Activated naive CD8-positive, alpha-beta T cell (primary cell): ENCODE data around the gene TRH.
"Not testable (repeated sequence)": the region's sequence is repeated elsewhere in the genome, so short reads cannot be mapped to it uniquely, and the experiment has no call there.

ENCODE experiments used
- H3K27ac Mint-ChIP-seq: one replicate; pipeline ENCODE4 v1.8.0; 2021; ENCODE audit warnings: mixed read lengths
- H3K27me3 Mint-ChIP-seq: one replicate; pipeline ENCODE4 v1.8.0; 2021; ENCODE audit warnings: mixed read lengths
- H3K36me3 Mint-ChIP-seq: one replicate; pipeline ENCODE4 v1.8.0; 2021; ENCODE audit warnings: mixed read lengths
- H3K4me1 Mint-ChIP-seq: one replicate; pipeline ENCODE4 v1.8.0; 2021; ENCODE audit warnings: low read depth, mixed read lengths
- H3K4me3 Mint-ChIP-seq: one replicate; pipeline ENCODE4 v1.8.0; 2021; ENCODE audit warnings: mild to moderate bottlenecking, mixed read lengths
- H3K9me3 Mint-ChIP-seq: one replicate; pipeline ENCODE4 v1.8.0; 2021; ENCODE audit warnings: low read depth, mixed read lengths

TRH gene

DNA sequence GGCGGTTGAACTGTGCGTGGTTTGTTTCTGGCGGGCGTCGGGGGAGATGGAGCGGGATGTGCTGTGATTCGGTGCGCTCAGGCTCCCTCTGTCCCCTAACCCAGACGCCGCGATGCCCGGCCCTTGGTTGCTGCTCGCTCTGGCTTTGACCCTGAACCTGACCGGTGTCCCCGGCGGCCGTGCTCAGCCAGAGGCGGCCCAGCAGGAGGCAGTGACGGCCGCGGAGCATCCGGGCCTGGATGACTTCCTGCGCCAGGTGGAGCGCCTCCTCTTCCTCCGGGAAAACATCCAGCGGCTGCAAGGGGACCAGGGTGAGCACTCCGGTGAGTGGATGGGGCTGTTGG is 1.2 kb downstream of the TRH start:
- Mint-ChIP-seq H3K4me1 (peaks cover 10% of the 10 kb centered on the region), H3K9me3 (no peaks in the 10 kb centered on the region), H3K36me3 (no peaks in the 10 kb centered on the region), H3K27ac (no peak overlapping the region), H3K4me3 (peak overlapping the region; percentile 80), H3K27me3 (peaks cover 22% of the 10 kb centered on the region)

DNA sequence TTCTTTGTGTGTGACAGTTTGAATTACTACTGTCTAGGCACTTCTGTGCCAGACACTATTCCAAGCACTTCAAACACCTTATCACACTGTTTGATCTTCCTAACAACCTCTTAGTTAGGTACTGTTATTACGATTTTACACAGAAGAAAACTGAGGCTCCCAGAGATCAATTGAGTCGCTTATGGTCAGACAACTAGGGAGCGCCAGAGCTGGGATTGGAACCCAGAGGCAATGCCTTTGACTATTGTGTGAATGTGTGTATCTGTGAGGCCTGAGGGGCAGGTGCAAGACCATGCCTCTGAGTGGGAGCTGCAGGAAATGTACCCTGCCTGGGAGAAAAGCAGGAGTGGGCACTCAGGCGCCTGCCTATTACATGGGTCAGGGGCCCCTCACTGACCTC is 1.8 kb downstream of the TRH start:
- Mint-ChIP-seq H3K36me3 (no peaks in the 10 kb centered on the region), H3K4me1 (peaks cover 10% of the 10 kb centered on the region), H3K27ac (no peak overlapping the region), H3K27me3 (peaks cover 22% of the 10 kb centered on the region), H3K4me3 (no peak overlapping the region), H3K9me3 (no peaks in the 10 kb centered on the region)

GRCh38 chr3:129978123-129978522 is 3.6 kb downstream of the TRH start:
- H3K4me1 Mint-ChIP-seq = peaks cover 10% of the 10 kb centered on the region

DNA sequence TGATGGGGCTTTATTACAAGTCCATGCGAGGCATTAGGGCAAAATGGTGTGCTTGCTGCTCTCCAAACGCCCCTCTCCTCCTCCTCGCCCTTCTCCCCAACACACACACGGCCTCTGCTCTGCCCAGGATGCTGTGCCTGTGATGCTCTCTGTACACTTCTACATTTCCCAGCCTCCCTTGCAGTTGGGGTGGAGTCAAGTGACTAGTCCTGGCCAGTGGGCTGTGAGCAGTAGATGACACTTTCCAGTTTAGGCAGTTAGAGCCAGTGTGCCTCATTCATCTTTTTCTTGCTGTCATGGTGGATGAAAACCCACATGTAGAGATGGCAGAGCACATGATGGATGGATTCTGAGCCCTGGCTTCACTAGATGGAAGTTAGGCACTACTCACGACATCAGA is 5.4 kb downstream of the TRH start:
- Mint-ChIP-seq H3K27ac (no peak overlapping the region), H3K9me3 (no peaks in the 10 kb centered on the region), H3K4me3 (no peak overlapping the region), H3K36me3 (no peaks in the 10 kb centered on the region), H3K27me3 (peaks cover 18% of the 10 kb centered on the region), H3K4me1 (peaks cover 7% of the 10 kb centered on the region)

More at GRCh38 chr3:129978123-129978522, 3.6 kb downstream of the TRH start:
- Mint-ChIP-seq H3K9me3 (no peaks in the 10 kb centered on the region), H3K27me3 (peaks cover 20% of the 10 kb centered on the region), H3K4me3 (no peak overlapping the region), H3K27ac (no peak overlapping the region), H3K36me3 (no peaks in the 10 kb centered on the region)

DNA sequence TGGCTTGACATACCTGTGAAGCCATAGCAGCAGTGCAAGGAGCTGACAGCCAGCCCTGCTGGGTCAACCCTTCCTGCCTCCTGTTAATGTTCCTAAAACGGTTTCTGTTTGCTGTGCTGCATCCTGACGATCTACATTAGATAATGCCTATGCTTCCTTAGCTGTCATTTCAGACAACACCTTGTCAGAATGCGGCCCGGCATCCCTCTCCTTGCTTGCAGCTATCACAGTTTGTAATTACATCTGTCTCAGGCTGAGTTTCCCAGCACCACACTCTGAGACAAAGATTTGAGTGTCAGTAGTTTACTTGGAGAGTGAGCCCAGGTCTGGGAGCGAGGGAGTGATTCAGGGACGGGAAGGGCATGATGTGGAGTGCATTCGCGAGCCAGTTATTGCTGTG is 9.0 kb downstream of the TRH start:
- Mint-ChIP-seq H3K36me3 (no peaks in the 10 kb centered on the region), H3K4me3 (no peak overlapping the region), H3K27ac (no peak overlapping the region), H3K27me3 (no peaks in the 10 kb centered on the region), H3K9me3 (no peaks in the 10 kb centered on the region), H3K4me1 (no peaks in the 10 kb centered on the region)

DNA sequence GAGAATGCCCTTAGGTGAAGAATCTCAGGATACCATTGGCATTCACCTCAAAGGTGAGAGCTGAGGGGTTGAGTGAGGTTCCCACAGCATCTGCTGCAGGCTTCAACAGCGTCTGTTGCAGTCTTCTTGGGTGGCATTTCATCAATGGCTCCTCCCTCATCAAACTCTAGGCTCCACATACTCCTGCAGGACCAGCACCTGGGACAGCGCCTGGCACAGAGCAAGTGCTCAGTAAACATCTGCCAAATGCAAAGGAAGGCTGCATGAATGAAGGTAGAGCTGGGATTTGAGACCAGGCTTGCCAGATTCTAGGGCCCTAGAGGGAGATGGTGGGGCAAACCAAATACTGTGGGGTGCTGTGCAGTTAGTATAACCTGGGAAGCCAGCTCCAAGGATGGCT is 9.6 kb downstream of the TRH start:
- Mint-ChIP-seq H3K27me3 (no peaks in the 10 kb centered on the region), H3K4me1 (no peaks in the 10 kb centered on the region), H3K27ac (no peak overlapping the region), H3K36me3 (no peaks in the 10 kb centered on the region), H3K4me3 (no peak overlapping the region), H3K9me3 (no peaks in the 10 kb centered on the region)

DNA sequence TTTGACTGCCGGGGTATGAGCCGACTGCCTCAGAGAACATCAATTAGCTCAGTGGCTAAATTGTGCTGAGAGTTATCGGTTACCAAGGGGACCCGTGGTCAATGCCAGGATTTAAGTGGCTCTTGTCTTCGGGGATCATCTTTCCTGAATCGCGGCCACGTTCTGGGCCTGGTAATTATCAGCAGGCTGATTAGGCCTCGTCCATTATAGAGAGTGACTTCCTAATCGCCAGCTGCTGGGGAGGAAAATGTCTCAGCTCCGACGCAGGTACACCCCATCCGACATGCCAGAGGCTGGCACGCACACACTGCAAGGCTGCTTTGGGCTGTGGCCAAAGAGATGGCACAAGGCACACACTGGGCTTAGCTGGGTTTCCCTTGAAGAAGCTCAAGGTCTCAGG is 10.6 kb downstream of the TRH start:
- no peak overlapping the region for H3K4me3 Mint-ChIP-seq

GRCh38 chr3:129988429-129988828 is 13.9 kb downstream of the TRH start:
- H3K27ac Mint-ChIP-seq = no peak overlapping the region
- H3K4me1 Mint-ChIP-seq = no peaks in the 10 kb centered on the region
- H3K27me3 Mint-ChIP-seq = peaks cover 7% of the 10 kb centered on the region
- H3K4me3 Mint-ChIP-seq = no peak overlapping the region
- H3K9me3 Mint-ChIP-seq = no peaks in the 10 kb centered on the region
- H3K36me3 Mint-ChIP-seq = no peaks in the 10 kb centered on the region

More for the DNA sequence above, 10.6 kb downstream of the TRH start:
- Mint-ChIP-seq H3K36me3 (no peaks in the 10 kb centered on the region), H3K4me1 (no peaks in the 10 kb centered on the region), H3K27ac (no peak overlapping the region), H3K27me3 (no peaks in the 10 kb centered on the region), H3K9me3 (no peaks in the 10 kb centered on the region)

DNA sequence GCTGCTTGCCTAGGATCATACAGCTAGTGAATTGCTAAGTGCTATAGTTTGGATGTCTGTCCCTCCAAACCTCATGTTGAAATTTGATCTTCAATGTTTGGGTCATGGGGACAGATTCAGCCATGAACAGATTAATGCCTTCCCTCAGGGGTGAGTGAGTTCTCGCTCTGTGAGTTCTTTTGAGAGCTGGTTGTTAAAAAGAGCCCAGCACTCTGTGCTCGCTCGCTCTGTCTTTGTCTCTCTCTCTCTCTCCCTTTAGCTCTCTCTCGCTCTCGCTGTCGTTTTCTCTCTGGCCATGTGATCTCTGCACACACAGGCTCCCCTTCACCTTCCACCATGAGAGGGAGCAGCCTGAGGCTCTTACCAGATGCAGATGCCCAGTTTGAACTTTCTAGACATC is 14.9 kb downstream of the TRH start:
- no peaks in the 10 kb centered on the region for H3K4me1 Mint-ChIP-seq
- no peaks in the 10 kb centered on the region for H3K36me3 Mint-ChIP-seq
- no peak overlapping the region for H3K4me3 Mint-ChIP-seq
- peaks cover 7% of the 10 kb centered on the region for H3K27me3 Mint-ChIP-seq
- H3K27ac Mint-ChIP-seq = no peak overlapping the region
- no peaks in the 10 kb centered on the region for H3K9me3 Mint-ChIP-seq

GRCh38 chr3:129992781-129993180 is 18.3 kb downstream of the TRH start:
- Mint-ChIP-seq H3K27me3 (peaks cover 13% of the 10 kb centered on the region), H3K4me3 (no peak overlapping the region), H3K27ac (no peak overlapping the region), H3K4me1 (no peaks in the 10 kb centered on the region), H3K9me3 (peaks cover 4% of the 10 kb centered on the region), H3K36me3 (peaks cover 4% of the 10 kb centered on the region)

GRCh38 chr3:129994883-129995559 is 20.5 kb downstream of the TRH start:
- peaks cover 4% of the 10 kb centered on the region for H3K9me3 Mint-ChIP-seq
- H3K27me3 Mint-ChIP-seq = peaks cover 17% of the 10 kb centered on the region
- H3K4me1 Mint-ChIP-seq = no peaks in the 10 kb centered on the region
- H3K36me3 Mint-ChIP-seq = peaks cover 4% of the 10 kb centered on the region
- H3K4me3 Mint-ChIP-seq = no peak overlapping the region
- H3K27ac Mint-ChIP-seq = no peak overlapping the region

DNA sequence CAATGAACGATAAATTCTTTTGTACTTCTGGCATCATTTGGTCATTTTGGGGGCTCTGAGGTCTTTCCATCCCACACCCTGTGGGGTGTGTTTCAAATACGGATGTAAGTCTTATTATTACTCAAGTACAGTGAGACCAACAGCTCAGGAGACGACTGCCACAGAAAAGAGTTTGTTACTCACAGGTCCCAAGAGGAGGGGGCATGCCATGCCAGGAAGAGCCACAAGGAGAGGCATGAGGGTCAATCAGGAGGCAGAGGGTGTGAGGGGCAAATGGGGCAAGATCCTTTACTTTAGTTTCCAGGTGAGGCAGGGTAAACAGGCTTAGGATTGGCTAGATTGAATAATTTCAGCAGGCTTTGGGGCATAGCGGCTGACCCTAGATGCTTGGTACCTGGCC is 21.6 kb downstream of the TRH start:
- Mint-ChIP-seq H3K27me3 (peaks cover 17% of the 10 kb centered on the region), H3K9me3 (peaks cover 4% of the 10 kb centered on the region), H3K4me1 (no peaks in the 10 kb centered on the region), H3K27ac (no peak overlapping the region), H3K36me3 (peaks cover 4% of the 10 kb centered on the region), H3K4me3 (no peak overlapping the region)

- not testable (repeated sequence) for H3K4me1 Mint-ChIP-seq, H3K36me3 Mint-ChIP-seq, H3K27ac Mint-ChIP-seq, H3K4me3 Mint-ChIP-seq, H3K9me3 Mint-ChIP-seq
- H3K27me3 Mint-ChIP-seq = peaks cover 15% of the 10 kb centered on the region
These were observed 24.7 kb downstream of the TRH start for GRCh38 chr3:129999176-129999575.

GRCh38 chr3:130002666-130003598 is 28.4 kb downstream of the TRH start:
- peak overlapping the region; percentile 75 for H3K4me3 Mint-ChIP-seq
- H3K36me3 Mint-ChIP-seq, H3K9me3 Mint-ChIP-seq, H3K4me1 Mint-ChIP-seq, H3K27ac Mint-ChIP-seq: not testable (repeated sequence)
- peaks cover 14% of the 10 kb centered on the region for H3K27me3 Mint-ChIP-seq

- Mint-ChIP-seq H3K4me1 (no peaks in the 10 kb centered on the region), H3K27me3 (peaks cover 7% of the 10 kb centered on the region), H3K4me3 (no peak overlapping the region), H3K9me3 (no peaks in the 10 kb centered on the region), H3K36me3 (no peaks in the 10 kb centered on the region), H3K27ac (no peak overlapping the region)
These were observed 36.0 kb downstream of the TRH start for GRCh38 chr3:130010556-130010955.
